GM18502 (cell line): Measurements from ENCODE around the gene SP100.
"Not testable (repeated sequence)": the region's sequence is repeated elsewhere in the genome, so short reads cannot be mapped to it uniquely, and the experiment has no call there.

Experiments used
- ATAC-seq: cut with Tn5 transposase; IDR thresholded peaks from one replicate; pipeline ENCODE4 v1.9.1; 2021; ENCODE audit warnings: mild to moderate bottlenecking; ENCODE audit not compliant: unreplicated experiment, poor library complexity

SP100 gene

DNA sequence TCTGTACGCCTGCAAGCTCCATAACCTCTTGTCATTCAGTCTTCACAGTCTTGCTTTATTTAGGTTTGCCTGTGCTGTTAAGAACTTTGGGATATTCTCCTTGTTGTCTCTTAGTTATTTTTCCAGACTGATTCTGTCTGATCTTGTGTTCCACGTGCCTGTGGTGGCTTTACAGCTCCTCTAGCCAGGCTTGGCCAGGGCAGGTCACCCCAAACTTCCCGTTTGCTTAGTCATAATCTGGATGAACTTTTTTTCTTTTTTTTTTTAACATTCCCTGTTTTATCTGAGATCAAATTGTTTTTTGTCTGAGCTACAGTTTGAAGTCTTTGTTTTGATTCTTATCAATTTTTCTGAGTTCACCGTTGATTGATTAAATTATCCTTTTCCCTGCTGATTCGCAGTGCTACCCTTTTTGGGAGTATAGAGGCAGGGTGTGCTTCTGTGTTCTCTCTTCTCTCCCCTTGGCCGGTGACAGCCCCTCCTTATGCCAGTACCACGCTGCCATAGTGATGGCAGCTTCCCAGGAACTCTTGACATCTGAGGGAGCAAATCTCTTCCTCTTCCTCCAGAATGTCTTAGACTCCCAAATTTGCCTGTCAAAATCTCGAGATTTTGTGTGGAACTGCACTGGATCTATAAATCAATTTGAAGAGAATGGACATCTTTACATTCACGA, 2.5 kb downstream of the SP100 start:
- ATAC-seq: no peak

DNA sequence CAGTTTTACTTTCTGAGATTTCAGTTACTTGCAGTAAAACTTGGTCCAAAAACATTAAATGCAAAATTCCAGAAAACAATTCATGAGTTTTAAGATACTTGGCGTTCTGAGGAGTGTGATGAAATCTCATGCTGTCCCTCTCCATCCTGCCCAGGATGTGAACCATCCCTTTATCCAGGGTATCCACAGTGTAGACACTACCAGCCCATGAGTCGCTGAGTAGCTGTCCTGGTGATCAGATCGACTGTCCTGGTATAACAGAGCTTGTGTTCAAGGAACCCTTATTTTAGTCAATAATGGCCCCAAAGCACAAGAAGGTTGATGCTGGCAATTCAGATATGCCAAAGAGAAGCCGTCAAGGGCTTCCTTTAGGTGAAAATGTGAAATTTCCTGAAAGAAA, 3.2 kb downstream of the SP100 start:
- ATAC-seq: no peak

DNA sequence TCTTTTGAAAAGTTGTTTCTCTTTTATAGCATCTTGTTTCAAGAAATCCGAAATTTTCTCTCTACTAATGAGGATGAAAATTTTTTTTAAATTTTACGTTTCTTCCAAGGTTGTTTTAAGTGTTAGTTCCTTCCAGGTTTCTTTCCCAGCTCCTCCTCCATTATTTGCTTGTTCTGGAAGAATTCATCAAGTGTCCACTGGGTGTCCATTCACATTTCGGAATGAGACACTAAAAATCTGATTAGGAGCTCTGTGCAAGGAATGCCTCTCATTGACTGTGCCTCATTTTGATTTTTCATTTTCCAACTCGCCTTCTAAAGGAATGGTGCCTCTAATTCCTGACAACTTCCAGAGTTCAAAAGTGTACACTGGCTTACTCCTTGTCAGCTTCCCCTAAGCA, 6.1 kb downstream of the SP100 start:
- ATAC-seq: no peak

DNA sequence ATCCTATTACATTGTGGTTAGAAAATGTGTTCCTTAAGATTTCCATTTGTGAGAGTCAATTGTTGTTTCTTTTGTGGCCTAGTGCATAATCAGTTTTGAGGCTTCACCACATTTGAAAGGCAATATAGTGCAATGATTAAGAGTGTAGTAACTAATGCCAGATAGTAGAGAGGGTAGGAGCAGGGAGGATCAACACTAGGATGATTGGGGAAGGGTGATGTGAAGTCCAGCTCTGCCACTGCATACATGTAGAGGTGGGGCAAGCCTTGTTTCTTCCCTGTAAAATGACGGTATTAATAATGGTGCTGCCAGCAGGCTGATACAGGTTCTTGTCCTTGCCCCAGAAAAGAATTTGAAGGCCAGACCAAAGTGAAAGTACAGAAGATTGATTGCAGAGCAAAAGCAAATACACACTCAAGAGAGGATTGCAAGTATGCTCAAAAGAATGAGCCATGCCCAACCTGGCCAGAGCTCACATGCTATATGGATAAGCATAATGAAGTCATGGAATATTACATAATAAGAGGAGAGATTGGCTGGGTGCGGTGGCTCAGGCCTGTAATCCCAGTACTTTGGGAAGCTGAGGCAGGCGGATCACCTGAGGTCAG, 8.0 kb downstream of the SP100 start:
- no peak for ATAC-seq

DNA sequence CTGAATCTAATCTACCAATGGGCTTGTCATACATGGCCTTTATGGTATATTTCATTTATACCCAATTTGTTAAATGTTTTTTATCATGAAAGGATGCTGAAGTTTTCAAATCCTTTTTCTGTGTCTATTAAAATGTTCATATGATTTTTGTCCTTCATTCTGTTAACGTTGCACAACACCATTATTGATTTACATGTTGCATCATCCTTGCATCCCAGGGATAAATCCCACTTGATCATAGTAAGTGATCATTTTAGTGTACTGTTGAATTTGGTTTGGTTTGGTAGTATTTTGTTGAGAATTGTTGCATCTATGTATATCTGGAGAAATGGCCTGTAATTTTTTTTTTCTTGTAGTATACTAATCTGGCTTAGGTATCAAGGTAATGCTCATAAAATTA, 9.4 kb downstream of the SP100 start:
- ATAC-seq: no peak

DNA sequence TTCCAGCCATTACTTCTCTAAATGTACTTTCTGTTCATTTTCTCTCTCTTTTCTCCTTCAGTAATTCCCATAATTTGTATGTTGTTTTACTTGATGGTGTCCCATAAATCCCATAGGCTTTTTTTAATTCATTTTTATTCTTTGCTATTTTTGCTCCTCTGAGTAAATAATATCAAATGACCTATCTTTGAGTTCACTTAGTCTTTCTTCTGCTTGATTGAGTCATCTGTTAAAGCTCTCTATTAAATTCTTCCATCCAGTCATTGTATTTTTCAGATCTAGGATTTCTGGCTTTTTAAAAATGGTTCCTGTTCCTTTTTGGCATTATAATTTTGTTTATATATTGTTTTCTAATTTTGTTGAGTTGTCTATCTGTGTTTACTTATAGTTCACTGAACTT, 13.5 kb downstream of the SP100 start:
- no peak for ATAC-seq

DNA sequence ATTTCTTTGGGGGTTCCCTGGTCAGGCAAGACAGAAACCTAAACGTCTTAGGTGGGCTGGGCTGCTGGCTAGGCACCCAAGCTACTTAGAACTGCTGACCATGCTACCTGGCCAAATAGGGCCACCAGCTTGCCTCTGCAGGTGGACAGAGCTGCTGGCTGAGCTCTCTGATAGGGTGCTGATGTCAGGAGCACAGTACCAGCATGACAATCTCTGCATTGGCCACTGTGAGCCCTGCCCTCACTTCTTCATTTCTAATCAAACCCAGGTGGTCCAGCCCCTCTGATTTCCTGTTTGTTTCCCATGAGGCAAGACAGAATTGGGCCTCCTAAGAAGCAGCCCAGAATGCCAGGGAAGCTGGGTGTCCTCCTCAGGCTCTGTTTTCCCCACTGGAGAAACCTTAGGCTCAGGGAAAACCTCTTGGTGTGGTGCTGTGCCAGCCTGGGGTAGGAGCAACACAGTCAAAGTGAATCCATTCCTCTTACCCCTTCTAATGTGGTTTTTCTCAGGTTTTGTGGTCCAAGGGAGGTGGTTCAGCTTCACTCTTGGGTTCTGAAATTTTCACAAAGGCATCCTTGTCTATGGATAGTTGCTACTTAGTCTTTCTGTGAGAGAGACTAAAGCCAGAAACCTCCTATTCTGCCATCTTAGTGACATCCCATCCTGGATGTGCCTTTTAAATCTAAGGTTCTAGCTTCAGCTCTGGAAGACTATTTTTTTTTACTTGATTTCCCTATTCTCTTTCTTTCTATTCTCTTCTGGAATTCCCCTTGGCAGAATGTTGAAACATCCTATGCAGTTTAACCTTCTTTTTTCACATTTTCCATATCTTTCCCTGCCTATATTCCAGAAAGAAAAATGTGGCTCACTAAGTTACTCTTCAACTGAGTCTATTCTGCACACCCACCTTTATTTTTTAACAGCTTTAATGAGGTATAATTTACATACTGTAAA, 15.2 kb downstream of the SP100 start:
- no peak for ATAC-seq

DNA sequence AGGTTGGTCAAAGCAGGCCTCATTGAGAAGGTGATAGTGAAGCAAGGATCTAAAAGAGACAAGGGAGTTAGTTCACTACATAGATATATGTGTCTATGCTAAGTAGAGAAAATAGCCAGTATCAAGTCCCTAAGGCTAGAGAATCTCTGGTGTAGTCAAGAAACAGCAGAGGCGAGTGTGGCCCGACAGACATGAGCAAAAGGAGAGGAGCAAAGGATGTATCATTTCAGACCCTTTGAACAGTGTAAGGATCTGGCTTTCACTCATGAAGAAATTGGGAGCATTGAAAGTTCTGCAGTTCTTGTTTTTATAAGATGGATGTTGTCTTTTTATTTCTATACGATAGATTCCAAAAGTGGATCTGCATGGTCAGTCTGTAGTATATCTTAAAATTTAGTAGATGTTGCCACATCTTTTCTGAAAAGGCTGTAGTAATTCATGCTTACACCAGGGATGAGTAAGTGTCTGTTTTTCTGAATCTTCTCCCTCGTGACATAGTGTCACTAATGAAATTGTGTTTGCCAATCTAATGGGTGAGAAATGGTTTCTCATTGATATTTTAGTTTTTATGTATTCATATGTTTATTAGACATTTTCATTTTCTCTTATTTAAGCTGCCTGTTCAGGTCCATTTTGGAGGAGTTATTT, 18.8 kb downstream of the SP100 start:
- ATAC-seq: no peak

DNA sequence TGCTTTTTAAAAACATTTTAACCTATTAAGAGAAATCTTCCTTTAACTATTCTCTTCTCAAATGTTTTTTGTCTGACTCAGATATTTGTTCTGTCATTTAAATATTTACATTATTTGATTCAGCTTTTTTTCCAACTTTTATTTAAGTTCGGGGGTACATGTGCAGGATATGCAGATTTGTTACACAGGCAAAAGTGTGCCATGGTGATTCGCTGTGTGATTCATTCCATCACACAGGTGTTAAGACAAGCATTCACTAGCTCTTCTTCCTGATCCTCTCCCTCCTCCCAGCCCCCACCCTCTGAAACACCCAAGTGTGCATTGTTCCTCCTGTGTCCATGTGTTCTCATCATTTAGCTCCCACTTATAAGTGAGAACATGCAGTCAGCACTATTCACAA, 19.4 kb downstream of the SP100 start:
- no peak for ATAC-seq

DNA sequence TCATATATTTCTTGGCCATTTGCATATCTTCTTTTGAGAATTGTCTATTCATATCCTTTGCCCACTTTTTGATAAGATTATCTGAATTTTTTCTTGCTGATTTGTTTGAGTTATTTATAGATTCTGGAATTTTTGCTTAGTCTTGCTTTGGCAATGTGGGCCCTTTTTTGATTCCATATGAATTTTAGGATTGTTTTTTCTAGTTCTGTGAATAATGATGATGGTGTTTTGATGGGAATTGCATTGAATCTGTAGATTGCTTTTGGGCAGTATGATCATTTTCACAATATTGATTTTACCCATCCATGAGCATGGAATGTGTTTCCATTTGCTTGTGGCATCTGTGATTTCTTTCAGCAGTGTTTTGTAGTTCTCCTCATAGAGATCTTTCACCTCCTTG, 23.1 kb downstream of the SP100 start:
- not testable (repeated sequence) for ATAC-seq

DNA sequence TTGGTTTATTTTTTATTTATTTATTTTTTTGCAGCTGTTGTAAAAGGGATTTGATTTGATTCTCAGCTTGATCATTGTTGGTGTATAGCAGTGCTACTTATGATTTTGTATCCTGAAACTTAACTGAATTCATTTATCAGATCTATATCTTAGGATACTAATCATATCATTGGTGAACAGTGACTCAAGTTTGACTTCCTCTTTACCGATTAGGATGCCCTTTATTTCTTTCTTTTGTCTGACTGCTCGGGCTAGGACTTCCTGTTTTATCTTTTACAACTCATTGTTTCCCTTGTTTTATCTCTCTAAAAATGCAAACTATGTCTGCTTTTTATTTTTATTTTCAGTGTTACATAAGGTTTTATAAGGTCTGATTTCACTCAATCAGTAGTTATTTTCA, 23.6 kb downstream of the SP100 start:
- no peak for ATAC-seq

DNA sequence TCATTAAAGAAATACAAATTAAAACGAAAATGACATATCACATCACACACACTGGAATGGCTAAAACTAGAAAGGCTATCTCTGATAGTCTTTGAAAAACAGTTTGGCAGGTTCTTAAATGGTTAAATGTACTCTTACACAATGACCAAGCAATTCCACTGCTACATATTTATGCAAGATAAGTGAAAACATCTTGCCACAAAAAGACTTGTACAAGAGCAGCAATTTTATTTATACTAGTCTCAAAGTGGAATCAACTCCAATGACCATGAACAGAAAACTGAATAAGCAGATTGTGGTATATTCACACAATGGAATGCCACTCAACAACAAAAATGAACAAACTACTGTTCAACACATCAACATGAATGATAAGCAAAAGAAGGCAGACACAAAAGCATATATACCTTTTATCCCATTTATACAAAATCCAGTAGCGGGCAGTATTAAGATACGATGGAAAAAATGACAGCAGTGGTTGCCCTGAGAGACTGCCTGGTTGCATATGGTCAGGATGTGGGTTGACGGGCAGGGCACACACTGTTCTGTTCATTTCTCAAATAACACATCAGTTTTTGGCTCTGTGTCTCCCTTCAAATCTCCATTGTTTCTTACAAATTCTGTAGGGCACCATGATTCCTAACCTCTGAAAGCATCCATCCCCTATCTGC, 25.4 kb downstream of the SP100 start:
- ATAC-seq: peak; percentile 61

DNA sequence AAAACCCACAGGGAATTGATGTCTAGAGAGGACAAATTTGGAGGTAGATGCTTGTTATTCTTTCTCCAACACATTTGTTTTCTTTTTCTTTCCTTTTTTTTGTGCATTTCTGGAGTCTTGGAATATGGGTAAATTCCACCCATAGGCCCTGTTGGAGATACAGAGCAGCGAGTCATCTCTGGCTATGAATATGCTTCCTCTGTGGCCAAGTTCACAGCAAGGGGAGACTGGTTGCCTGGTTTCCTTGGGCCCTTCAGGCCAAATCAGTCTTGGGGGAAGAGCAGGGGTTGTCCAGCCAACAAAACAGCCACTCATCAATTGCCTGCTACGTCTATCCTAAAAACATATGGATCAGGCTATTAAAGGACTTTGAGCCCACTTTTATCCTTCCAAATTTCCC, 27.5 kb downstream of the SP100 start:
- ATAC-seq: no peak

DNA sequence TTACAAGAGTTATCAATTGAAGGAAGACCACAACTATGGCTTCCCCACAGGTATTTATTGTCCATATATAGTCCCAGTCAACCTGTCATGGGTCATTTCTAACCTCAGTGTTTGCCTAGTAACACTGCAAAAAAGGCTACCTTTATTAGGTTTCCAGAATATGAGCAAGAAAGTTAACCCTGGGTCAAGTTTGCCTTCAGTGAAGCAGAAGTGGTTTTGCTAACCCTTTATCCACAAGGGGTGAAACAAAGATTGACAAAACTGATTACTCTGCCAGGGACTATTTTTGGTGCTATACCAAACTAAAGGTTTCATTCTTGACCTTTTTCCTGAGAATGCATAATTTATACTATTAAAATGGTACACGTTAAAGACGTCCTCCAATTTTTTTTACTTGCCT, 28.8 kb downstream of the SP100 start:
- ATAC-seq: no peak

DNA sequence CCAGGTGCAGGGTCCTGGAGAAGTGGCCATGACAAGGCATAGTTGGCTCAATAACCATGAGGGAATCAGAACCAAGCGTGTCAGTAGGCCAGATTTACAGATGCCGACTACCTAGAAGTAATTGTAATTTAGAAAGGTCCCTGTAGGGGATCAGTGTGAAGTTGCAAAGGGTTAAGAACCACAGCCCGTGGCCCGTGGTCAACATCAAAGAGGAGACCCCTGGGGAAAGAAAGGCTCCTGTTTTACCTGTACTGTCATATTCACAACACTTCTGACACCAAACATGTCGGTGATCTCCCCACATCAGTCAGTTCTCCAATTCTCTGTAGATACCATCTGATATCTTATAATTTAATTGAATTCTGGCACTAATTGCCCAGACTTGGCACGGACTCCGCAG, 31.0 kb downstream of the SP100 start:
- no peak for ATAC-seq

DNA sequence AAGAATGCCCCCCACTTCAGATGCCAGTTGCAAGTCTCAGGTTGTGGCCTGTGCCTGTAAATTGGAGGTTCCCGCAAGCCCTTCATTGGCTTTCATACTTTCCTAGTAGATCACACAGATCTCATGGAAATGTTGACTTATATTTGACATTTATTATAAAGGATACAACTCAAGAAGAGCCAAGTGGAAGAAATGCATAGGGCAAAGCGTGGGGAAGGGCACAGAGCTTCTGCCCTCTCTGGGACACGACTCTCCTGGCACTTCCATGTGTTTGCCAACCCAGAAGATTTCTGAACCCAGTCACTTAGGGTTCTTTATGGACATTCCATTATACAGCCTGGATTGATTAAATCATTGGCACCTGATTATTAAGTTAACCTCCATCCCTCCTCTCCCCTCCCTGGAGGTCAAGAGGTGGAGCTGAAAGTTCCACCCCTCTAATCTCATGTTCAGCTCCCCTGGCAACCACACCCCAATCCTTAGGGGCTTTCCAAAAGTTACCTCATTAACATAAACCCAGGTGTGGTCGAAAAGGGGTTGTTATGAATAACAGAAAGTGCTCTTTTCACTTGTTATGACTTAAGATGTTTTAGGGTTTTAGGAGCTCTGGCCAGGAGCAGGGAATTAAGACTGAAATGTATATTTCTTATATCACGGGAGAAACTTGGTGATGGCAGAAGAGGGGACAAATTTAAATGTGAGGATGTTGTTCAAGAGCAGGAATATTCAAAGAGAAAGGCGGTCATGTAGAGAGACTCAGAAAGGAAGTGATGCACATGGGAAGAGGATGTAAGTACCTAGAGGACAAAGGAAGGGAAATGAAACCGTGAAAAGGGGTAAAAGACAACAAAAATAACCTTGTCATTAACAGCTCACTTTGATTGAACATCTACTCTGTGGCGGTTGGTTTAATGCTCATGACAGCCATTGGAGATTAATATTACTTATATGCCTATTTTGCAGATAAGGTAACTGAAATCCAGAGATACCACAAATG, 31.8 kb downstream of the SP100 start:
- peak; percentile 84 for ATAC-seq

DNA sequence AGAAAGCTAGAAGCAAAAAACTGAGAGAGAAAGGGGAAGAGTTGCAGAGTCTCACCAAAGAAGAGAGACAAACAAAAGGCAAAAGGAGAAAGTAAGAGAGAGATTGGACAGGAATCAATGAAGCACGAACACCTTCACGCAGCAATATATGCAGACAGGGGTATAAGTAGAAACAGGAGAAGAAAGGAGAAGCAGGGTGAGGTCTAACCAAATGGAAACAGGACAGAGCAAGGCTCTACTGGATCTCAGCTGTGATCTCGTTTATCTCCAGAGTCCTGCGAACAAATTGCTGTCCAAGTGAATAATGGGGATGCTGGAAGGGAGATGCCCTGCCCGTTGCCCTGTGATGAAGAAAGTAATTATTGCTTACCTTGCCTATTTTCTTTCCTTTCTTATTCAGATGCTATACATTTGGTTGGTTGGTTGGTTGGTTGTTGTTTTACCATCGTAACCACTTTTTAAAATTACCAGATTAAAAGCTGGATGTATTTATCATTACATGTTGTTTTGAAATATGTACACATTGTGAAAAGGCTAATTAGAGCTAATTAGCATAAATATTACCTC, 34.0 kb downstream of the SP100 start:
- no peak for ATAC-seq

DNA sequence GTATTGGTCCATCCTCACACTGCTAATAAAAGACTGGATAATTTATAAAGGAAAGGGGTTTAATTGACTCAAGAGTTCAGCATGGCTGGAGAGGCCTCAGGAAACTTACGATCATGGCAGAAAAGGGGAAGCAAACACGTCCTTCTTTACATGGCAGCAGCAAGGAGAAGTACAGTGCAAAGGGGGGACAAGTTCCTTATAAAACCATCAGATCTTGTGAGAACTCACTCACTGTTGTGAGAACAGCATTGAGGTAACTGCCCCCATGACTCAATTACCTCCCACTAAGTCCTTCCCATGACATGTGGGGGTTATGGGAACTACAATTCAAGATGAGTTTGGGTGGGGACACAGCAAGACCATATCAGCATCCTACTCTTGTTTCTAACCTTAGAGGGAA, 37.0 kb downstream of the SP100 start:
- no peak for ATAC-seq
